GM12872 (cell line): Measurements from ENCODE around the gene TFCP2.

Experiments used
- CTCF ChIP-seq: IDR thresholded peaks from 3 replicates; pipeline ENCODE4 v1.5.1; 2011; ENCODE audit warnings: low read depth, mild to moderate bottlenecking, low read length, moderate library complexity; ENCODE audit not compliant: insufficient read depth

The TFCP2 gene

GRCh38 chr12:51200806-51201205 lies 27.9 kb upstream of the TFCP2 start:
- no peak for TF ChIP-seq CTCF

- TF ChIP-seq CTCF, result no peak
Measured at GRCh38 chr12:51200156-51200555, 27.2 kb upstream of the TFCP2 start.

GRCh38 chr12:51199366-51199945 lies 26.5 kb upstream of the TFCP2 start:
- TF ChIP-seq CTCF, result no peak

GRCh38 chr12:51198568-51199365 lies 25.8 kb upstream of the TFCP2 start:
- TF ChIP-seq CTCF, result no peak

- TF ChIP-seq CTCF, result no peak
Measured at GRCh38 chr12:51197736-51198567, 25.0 kb upstream of the TFCP2 start.

GRCh38 chr12:51196547-51196946 lies 23.6 kb upstream of the TFCP2 start:
- no peak for TF ChIP-seq CTCF

- no peak for TF ChIP-seq CTCF
Measured at GRCh38 chr12:51195841-51196240, 22.9 kb upstream of the TFCP2 start.
